ENCODE measurements around the gene COL8A1.

GRCh38 chr3:99845999-99846398, 207.6 kb downstream of the COL8A1 start:
- TF ChIP-seq CTCF (IDR thresholded peaks at IDR 0.05) = no peak
- no peak for TF ChIP-seq POLR2A (IDR thresholded peaks at IDR 0.05)

Measured in testis (tissue), 2 donors.